DMS53 (cell line): ENCODE data around the gene PLEKHA4.
"Not testable (repeated sequence)": the region's sequence is repeated elsewhere in the genome, so short reads cannot be mapped to it uniquely, and the experiment has no call there.

Experiments used
- DNase-seq: peaks from one replicate; lab custom pipeline; 2025; lab: John Stamatoyannopoulos, UW

Gene PLEKHA4

GRCh38 chr19:48796298-48797083, 71.9 kb downstream of the PLEKHA4 start:
- no peak for DNase-seq

GRCh38 chr19:48795685-48796070, 72.7 kb downstream of the PLEKHA4 start:
- DNase-seq, result peak; percentile 44

- peak; percentile 98 for DNase-seq
Observed at GRCh38 chr19:48795055-48795684, 73.2 kb downstream of the PLEKHA4 start.

- DNase-seq, result no peak
Observed at GRCh38 chr19:48794291-48794690, 74.1 kb downstream of the PLEKHA4 start.

- no peak for DNase-seq
Observed at GRCh38 chr19:48793271-48793670, 75.1 kb downstream of the PLEKHA4 start.

- DNase-seq, result not testable (repeated sequence)
Observed at GRCh38 chr19:48787331-48787730, 81.1 kb downstream of the PLEKHA4 start.
